OCI-LY1 (cell line): ENCODE data around the gene ALDH3A2.

Experiments
- H2AFZ ChIP-seq: fragments of 200-600 bp; sonication (generic), shearing (Covaris generic); 2 replicates; pipeline ENCODE4 v1.6.0; 2014; ENCODE audit warnings: antibody characterized with exemption, mild to moderate bottlenecking, low read length
- H3F3A ChIP-seq: fragments of 200-600 bp; sonication (generic), shearing (Covaris generic); 2 replicates; pipeline ENCODE4 v1.6.0; 2014; ENCODE audit warnings: mild to moderate bottlenecking, antibody characterized with exemption, low read length, moderate library complexity; ENCODE audit not compliant: insufficient read depth
- H3K27ac ChIP-seq: fragments of 200-600 bp; sonication (generic); 2 replicates; pipeline ENCODE4 v1.5.1; 2014; ENCODE audit warnings: low read length, mixed run types, mild to moderate bottlenecking, low read depth; ENCODE audit not compliant: poor library complexity, severe bottlenecking
- H3K27me3 ChIP-seq: fragments of 200-600 bp; sonication (generic); 2 replicates; pipeline ENCODE4 v1.6.0; 2014; ENCODE audit warnings: antibody characterized with exemption, mild to moderate bottlenecking, low read length, moderate library complexity; ENCODE audit not compliant: insufficient read depth
- H3K36me3 ChIP-seq: fragments of 200-600 bp; sonication (generic); 2 replicates; pipeline ENCODE4 v1.6.1; 2014; ENCODE audit warnings: mild to moderate bottlenecking, antibody characterized with exemption, low read length, moderate library complexity, mixed read lengths; ENCODE audit not compliant: insufficient read depth
- H3K4me1 ChIP-seq: fragments of 200-600 bp; sonication (generic); 2 replicates; pipeline ENCODE4 v1.5.1; 2014; ENCODE audit warnings: mild to moderate bottlenecking, low read length, moderate library complexity; ENCODE audit not compliant: insufficient read depth, severe bottlenecking
- H3K4me2 ChIP-seq: fragments of 200-600 bp; sonication (generic), shearing (Covaris generic); 2 replicates; pipeline ENCODE4 v1.6.1; 2014; ENCODE audit warnings: low read length
- H3K4me3 ChIP-seq: fragments of 200-600 bp; sonication (generic); 2 replicates; pipeline ENCODE4 v1.5.1; 2014; ENCODE audit warnings: low read length, low read depth, mild to moderate bottlenecking, mixed read lengths; ENCODE audit not compliant: poor library complexity, severe bottlenecking
- H3K79me2 ChIP-seq: fragments of 200-600 bp; shearing (Covaris generic); 2 replicates; pipeline ENCODE4 v1.6.1; 2016; ENCODE audit warnings: mixed run types, low read length, mixed read lengths; ENCODE audit not compliant: insufficient read depth
- H3K9ac ChIP-seq: fragments of 200-600 bp; sonication (generic), shearing (Covaris generic); 2 replicates; pipeline ENCODE4 v1.6.1; 2014; ENCODE audit warnings: mild to moderate bottlenecking, low read length, mixed read lengths
- H3K9me2 ChIP-seq: fragments of 200-600 bp; sonication (generic), shearing (Covaris generic); 2 replicates; pipeline ENCODE4 v1.6.1; 2014; ENCODE audit warnings: low read depth, mild to moderate bottlenecking, low read length, mixed read lengths
- H3K9me3 ChIP-seq: fragments of 200-600 bp; shearing (Covaris generic); 2 replicates; pipeline ENCODE4 v1.6.1; 2014; ENCODE audit warnings: low read length, mixed read lengths
- H4K20me1 ChIP-seq: fragments of 200-600 bp; sonication (generic), shearing (Covaris generic); 2 replicates; pipeline ENCODE4 v1.6.0; 2016; ENCODE audit warnings: mild to moderate bottlenecking, low read length; ENCODE audit not compliant: insufficient read depth
- EZH2 ChIP-seq: fragments of 200-600 bp; sonication (generic), shearing (Covaris generic); IDR thresholded peaks from 2 replicates; pipeline ENCODE4 v1.8.0; 2017; ENCODE audit warnings: borderline replicate concordance, mixed run types, mild to moderate bottlenecking, antibody characterized with exemption, low read length, moderate library complexity, mixed read lengths
- TF ChIP-seq, protein P1 (sequence below): fragments of 200-600 bp; sonication (generic), shearing (Covaris generic); IDR thresholded peaks from 2 replicates; pipeline ENCODE4 v1.5.1; 2017; ENCODE audit warnings: mild to moderate bottlenecking, antibody characterized with exemption, low read length, moderate library complexity, mixed read lengths

ALDH3A2 gene

DNA sequence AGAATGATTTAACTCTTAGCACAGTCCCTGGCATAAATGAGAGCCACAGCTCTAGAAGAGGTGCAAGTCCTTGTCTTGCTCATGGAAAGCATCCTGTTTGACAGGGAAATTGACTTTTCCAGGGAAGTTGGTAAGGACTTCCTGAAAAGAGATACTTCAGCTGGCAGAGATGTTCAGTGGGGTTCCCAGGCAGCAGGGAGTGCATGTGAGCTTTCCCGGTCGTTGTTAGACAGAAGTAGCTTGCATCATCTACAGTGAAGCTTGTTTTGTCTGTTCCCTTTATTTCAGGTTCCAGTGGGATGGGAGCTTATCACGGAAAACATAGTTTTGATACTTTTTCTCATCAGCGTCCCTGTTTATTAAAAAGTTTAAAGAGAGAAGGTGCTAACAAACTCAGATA is 22.9 kb downstream of the ALDH3A2 start:
- Histone ChIP-seq H3K4me1 (no peaks in the 10 kb centered on the region), H3K4me2 (no peak overlapping the region), H3K4me3 (no peak overlapping the region), H3K36me3 (no peaks in the 10 kb centered on the region), H3K9me2 (no peaks in the 10 kb centered on the region), H3K27ac (no peak overlapping the region), H3K27me3 (no peaks in the 10 kb centered on the region), H3K9me3 (no peaks in the 10 kb centered on the region), H2AFZ (no peak overlapping the region), H4K20me1 (no peaks in the 10 kb centered on the region), H3F3A (no peaks in the 10 kb centered on the region), H3K79me2 (no peaks in the 10 kb centered on the region), H3K9ac (no peak overlapping the region)
- TF ChIP-seq, protein P1, sequence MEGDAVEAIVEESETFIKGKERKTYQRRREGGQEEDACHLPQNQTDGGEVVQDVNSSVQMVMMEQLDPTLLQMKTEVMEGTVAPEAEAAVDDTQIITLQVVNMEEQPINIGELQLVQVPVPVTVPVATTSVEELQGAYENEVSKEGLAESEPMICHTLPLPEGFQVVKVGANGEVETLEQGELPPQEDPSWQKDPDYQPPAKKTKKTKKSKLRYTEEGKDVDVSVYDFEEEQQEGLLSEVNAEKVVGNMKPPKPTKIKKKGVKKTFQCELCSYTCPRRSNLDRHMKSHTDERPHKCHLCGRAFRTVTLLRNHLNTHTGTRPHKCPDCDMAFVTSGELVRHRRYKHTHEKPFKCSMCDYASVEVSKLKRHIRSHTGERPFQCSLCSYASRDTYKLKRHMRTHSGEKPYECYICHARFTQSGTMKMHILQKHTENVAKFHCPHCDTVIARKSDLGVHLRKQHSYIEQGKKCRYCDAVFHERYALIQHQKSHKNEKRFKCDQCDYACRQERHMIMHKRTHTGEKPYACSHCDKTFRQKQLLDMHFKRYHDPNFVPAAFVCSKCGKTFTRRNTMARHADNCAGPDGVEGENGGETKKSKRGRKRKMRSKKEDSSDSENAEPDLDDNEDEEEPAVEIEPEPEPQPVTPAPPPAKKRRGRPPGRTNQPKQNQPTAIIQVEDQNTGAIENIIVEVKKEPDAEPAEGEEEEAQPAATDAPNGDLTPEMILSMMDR = no peak
- TF ChIP-seq EZH2 = no peak

GRCh38 chr17:19672009-19672750 is 23.6 kb downstream of the ALDH3A2 start:
- no peaks in the 10 kb centered on the region for H3F3A ChIP-seq
- H3K4me3 ChIP-seq = no peak overlapping the region
- no peaks in the 10 kb centered on the region for H3K9me2 ChIP-seq
- no peak overlapping the region for H3K27ac ChIP-seq
- no peaks in the 10 kb centered on the region for H3K4me1 ChIP-seq
- H3K4me2 ChIP-seq = no peak overlapping the region
- no peaks in the 10 kb centered on the region for H3K79me2 ChIP-seq
- TF ChIP-seq, protein P1 = peak; percentile 34; the same call in 1 of the 2 replicates
- TF ChIP-seq EZH2 = no peak
- H3K9me3 ChIP-seq = no peaks in the 10 kb centered on the region
- H3K9ac ChIP-seq = no peak overlapping the region
- no peaks in the 10 kb centered on the region for H3K36me3 ChIP-seq
- no peaks in the 10 kb centered on the region for H3K27me3 ChIP-seq
- H4K20me1 ChIP-seq = no peaks in the 10 kb centered on the region
- no peak overlapping the region for H2AFZ ChIP-seq

GRCh38 chr17:19673623-19674022 is 25.1 kb downstream of the ALDH3A2 start:
- no peaks in the 10 kb centered on the region for H3K27me3 ChIP-seq
- H3K79me2 ChIP-seq = no peaks in the 10 kb centered on the region
- H3K4me3 ChIP-seq = no peak overlapping the region
- H4K20me1 ChIP-seq = no peaks in the 10 kb centered on the region
- H3K4me2 ChIP-seq = no peak overlapping the region
- H2AFZ ChIP-seq = no peak overlapping the region
- H3K9me2 ChIP-seq = no peaks in the 10 kb centered on the region
- H3K4me1 ChIP-seq = no peaks in the 10 kb centered on the region
- no peak overlapping the region for H3K9ac ChIP-seq
- H3K36me3 ChIP-seq = no peaks in the 10 kb centered on the region
- H3F3A ChIP-seq = no peaks in the 10 kb centered on the region
- H3K9me3 ChIP-seq = no peaks in the 10 kb centered on the region
- no peak overlapping the region for H3K27ac ChIP-seq
- TF ChIP-seq, protein P1 = no peak
- no peak for TF ChIP-seq EZH2
